ENCODE measurements around the gene CDA.
A peak's percentile ranks its signal among the peaks of the same experiment; 100 is the strongest.

The CDA gene

GRCh38 chr1:20648946-20649345 lies 60.0 kb downstream of the CDA start:
- DNase-seq (ENCODE audit: low read depth): no peak

- no peak for DNase-seq (ENCODE audit: low read depth)
These were observed 63.4 kb downstream of the CDA start for GRCh38 chr1:20652300-20652699.

GRCh38 chr1:20654104-20654690 lies 65.3 kb downstream of the CDA start:
- DNase-seq (ENCODE audit: low read depth): no peak

DNA sequence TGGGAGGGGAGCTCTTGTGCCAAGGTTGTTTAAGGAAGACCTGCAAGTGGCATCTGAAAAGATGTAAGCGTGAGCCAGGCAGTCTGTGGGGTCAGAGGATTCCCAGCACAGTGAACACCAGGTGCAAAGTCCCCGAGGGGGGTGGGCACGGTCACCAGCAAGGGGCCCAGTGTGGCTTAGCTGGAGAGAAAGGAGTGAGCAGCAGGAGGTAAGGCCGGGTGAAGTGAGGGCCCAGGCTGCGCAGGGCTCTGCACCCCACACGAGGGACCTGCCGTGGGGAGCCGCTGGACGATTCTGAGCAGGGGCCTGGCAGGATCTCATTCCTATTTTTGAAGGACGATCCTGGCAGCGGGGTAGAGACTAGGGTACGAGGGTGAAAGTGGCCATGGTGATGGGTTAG lies 68.1 kb downstream of the CDA start:
- DNase-seq (ENCODE audit: low read depth): no peak

DNA sequence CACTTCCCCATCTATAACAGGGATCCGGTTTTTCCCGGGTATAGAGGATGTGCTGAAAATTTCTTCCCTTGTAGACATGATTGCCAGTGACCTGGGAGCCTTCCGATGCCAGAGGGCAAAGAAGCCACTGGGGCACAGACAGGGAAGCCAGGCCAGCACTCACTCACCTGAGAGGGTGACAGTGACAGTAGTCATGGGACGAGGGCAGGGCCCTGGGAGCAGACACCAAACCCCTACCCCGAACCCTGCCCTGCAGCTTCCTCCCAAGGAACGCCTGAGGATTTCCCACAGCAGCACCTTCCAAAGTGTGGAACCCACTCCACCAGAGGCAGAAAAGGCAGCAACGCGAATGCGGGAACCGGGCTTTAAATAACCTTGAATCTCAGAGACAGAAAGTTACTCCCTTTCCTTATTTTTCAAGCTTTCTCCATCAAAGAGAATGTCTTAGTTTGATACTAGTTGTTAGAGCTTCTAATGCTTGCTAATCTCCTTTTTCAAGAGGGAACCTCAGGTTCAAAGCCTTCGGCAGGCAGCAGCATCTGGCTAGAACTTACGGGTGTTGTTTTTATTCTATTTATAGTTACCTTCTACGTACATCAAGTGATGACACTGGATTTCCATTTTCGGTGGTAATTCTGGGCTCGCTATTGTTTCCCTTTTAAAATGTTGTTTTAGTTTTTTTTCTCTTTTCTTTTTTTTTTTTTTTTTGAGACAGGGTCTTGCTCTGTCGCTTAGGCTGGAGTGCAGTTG lies 69.4 kb downstream of the CDA start:
- no peak for DNase-seq (ENCODE audit: low read depth)

GRCh38 chr1:20660363-20660762 lies 71.5 kb downstream of the CDA start:
- no peak for DNase-seq (ENCODE audit: low read depth)

DNA sequence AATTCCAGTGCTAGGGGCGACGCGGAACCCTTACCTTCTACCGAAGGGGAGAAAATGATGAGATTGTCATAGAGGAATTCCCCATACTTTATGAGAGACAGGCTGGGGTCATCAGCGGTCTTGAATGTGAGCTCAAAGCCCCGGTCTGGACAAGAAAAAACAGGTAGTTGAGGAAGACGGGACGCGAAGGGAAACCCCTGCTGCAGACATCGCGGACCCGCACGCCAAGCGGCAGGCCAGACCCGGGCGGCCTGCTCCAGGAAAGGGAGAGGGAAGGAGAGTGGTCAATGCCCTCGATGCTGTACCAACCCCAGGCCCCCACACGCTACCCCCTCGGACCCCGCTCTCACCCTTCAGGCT lies 71.9 kb downstream of the CDA start:
- no peak for DNase-seq (ENCODE audit: low read depth)

DNA sequence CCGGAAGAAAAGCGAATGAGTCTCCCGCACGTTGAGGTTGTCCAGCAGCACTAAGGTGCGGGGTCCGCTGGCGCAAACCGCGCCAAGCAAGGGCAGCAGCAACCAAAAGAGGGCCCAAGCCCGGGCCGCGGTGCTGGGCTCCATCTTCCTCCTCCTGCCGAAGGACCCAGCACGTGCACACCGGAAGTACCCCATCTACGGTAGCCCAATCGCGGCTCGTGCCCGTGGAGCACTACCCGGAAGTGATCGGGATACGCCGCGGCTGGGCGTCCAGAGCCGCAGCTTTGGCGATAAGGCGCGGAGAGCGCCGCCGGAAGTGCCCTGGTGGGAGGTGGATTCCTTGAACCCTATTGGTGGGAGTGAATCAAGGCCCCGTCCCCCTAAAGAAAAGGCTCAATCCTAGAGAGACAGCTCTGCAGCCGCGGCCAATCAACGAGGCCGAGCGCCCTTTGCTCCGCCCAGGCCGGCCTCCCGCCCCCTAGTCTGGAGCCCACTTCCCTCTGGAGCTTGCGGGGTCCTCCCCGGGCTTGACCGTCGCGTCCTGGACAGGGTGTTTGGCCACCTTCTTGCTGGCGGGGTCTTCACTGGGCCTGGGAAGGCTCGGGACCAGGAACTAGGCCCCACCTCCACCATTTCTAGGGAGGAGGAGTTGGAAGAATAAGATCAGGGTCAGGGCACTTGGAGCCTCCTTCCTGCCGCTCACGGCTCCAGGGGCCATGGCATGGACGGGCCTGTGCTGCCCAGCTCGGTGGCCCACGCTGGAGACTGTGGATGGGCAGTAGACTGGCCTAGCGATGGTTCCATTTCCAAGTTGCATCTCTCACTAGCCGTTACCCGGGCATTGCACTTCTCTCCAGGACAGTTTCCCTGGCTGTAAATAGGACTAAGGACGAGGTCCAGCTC lies 72.6 kb downstream of the CDA start, which contains the start of gene DDOST:
TSS of gene DDOST (minus strand) at position 163 of the 903 bp plus-strand sequence. CDS start at position 144, 19 bp downstream.
- DNase-seq (ENCODE audit: low read depth): peak; percentile 88

DNA sequence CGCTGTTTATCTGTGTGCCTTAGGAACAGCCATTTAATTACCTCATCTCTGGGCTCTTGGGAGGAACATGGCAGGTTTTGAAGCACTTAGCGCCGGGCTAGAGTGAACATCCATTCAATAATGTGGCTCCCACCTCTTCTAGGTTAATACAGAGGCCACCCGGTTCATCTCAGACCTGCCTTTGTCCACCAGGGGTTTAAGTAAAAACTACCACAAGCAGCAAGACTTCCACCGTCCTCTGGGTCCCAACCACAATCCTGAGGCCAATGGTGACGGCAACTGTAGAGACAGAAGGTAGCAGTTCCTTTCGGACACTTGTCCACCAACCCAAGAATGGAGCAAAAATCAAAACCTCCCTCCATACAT lies 73.2 kb downstream of the CDA start:
- no peak for DNase-seq (ENCODE audit: low read depth)

DNA sequence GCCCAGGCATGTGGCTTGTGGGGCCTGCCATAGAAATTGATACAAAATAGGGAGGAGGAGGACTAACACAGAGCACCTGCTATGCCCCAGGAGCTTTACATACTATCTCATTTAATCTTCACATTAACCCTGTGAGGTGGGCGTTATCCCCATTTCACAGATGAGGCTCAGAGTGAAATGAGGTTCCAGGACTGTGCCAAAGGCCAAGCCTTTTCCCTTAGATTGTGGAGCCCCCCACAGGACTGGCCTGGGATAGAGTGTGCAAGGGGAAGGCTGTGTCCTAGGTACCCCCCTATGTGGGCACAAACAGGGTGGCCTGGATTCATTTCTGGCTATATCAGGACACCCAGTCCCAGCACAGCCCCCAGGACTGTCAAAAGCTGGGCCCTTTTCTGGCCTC lies 74.5 kb downstream of the CDA start:
- DNase-seq (ENCODE audit: low read depth): no peak

DNA sequence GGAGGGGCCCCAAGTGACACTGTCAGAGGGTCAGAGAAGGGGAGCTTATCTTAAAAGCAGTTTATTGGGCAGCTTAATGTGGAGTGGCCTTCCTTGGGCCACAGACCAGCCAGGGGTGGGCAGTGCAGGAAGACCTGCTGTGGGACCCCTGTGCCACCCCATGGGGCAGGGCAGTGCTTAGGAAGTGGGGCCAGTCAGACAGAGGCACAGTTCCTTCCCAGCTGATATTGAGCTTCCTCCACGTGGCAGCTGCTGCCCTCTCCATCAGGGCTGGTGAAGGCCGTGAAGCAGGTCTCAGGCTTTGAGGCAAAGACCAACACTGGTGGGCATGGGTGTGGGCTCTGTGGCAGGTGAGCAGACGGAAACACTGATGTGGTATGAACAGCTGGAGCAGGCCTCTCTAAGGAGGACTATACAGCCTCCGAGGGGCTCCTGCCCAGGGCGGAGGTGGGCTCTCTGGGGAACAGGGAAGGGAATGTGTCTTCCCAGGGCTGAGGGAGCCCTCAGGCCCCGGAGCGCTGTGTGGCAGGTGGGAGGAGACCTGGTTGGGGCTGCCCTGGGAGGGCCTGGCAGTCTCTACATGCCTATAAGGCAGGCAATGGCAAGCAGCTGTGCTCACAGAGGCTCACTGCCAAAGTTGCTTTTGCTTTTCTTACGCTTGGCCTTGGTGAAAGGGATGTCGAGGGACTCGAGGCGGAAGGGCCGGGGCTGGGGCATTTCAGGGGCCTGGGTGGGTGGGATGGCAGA lies 75.2 kb downstream of the CDA start:
- no peak for DNase-seq (ENCODE audit: low read depth)

GRCh38 chr1:20665726-20666125 lies 76.8 kb downstream of the CDA start:
- DNase-seq (ENCODE audit: low read depth): no peak

DNA sequence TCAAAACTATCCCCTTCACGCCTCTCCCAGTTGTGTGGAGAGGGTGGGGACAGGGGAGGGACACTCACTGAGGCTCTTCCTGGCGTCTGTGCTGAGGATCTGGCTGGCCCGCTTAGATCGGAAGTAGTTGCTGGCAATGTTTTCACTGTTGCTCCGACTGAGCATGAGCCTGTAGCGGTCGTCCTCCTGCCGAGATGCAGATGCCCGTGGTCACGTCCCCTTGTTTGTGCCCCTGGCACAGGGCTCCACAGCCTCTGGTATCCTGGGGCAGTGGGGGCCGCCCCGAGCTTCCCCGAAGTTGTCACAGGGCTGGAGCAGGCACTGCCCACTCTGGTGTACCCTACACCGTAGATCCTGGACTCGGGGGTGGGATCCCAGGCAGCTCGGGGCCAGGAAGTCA lies 77.2 kb downstream of the CDA start:
- DNase-seq (ENCODE audit: low read depth): no peak

DNA sequence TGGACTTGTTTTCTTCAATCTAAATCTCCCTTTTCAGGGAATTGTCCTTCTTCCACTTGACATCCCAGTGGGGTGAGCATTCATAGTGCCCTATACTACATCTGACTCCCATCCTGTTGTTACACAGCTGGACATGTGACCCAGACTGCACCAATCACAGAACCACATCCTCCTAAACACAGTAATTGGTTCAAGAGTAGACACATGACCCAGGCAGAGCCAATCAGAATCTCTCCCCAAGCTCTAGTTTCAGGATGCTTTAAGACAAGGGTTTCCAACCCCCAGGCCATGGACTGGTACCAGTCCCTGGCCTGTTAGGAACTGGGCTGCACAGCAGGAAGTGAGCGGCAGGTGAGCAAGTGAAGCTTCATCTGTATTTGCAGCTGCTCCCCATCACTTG lies 77.9 kb downstream of the CDA start:
- no peak for DNase-seq (ENCODE audit: low read depth)
